GM10248 (cell line): ENCODE results near the gene SPSB3.

Experiments
- CTCF ChIA-PET: fragments of 300-600 bp; sonication (Branson Sonifier 250); formaldehyde crosslinking; extraction: SDS; loops from one replicate; lab custom pipeline; 2021; ENCODE audit warnings: antibody characterized with exemption; lab: Yijun Ruan, JAX
- POLR2A ChIA-PET: fragments of 350-650 bp; sonication (Branson Sonifier 250); formaldehyde crosslinking; extraction: SDS; loops from one replicate; lab custom pipeline; 2020; ENCODE audit warnings: antibody characterized with exemption; lab: Yijun Ruan, JAX
- DNase-seq: peaks from one replicate; pipeline ENCODE4 v3.0.0; 2012; ENCODE audit errors: extremely low spot score
- CTCF ChIP-seq: IDR thresholded peaks from 2 replicates; pipeline ENCODE4 v1.5.1; 2012; ENCODE audit warnings: mild to moderate bottlenecking, low read depth; ENCODE audit errors: extremely low read depth, missing control alignments, control extremely low read depth

Gene SPSB3

GRCh38 chr16:1775846-1776671, 6.3 kb downstream of the SPSB3 start:
- TF ChIP-seq CTCF: no peak
- POLR2A ChIA-PET: no interaction called here
- DNase-seq: no peak
- CTCF ChIA-PET: no interaction called here

GRCh38 chr16:1775006-1775845, 7.1 kb downstream of the SPSB3 start:
- POLR2A ChIA-PET: no interaction called here
- CTCF ChIA-PET: interaction anchor here (0.7 to 0.9 kb wide), 2 partner anchors 10 to 43 kb away, joined by 3 read pairs; no protein-coding TSS in a partner anchor
- DNase-seq: no peak
- TF ChIP-seq CTCF: no peak

- DNase-seq: no peak
- no peak for TF ChIP-seq CTCF
- ChIA-PET CTCF (interaction anchor here (0.7 to 1.4 kb wide), 4 partner anchors 8 to 42 kb away, joined by 3 to 17 read pairs (median 6); partner anchors contain the start of genes NUBP2 and SPSB3), POLR2A (interaction anchor here (0.9 kb wide), 1 partner anchor 190 kb away, joined by 3 read pairs; the partner anchor contains the start of gene RPS2)
These were observed 8.0 kb downstream of the SPSB3 start for GRCh38 chr16:1774448-1774780.

- POLR2A ChIA-PET: interaction anchor here (0.9 to 1.0 kb wide), 2 partner anchors 72 to 191 kb away, joined by 3 to 5 read pairs; partner anchors contain the start of gene RPS2
These were observed 8.5 kb downstream of the SPSB3 start for GRCh38 chr16:1773703-1774447.

GRCh38 chr16:1772908-1773702, 9.3 kb downstream of the SPSB3 start, which contains the start of gene MRPS34:
Gene MRPS34 (minus strand): TSS chr16:1773134. CDS start chr16:1773119, 15 bp downstream.
- POLR2A ChIA-PET: interaction anchor here (0.9 to 2.4 kb wide), 3 partner anchors 10 to 192 kb away, joined by 3 to 11 read pairs (median 5); partner anchors contain the start of genes NUBP2, RPS2 and SPSB3
- peak; percentile 84 for TF ChIP-seq CTCF
- CTCF ChIA-PET: interaction anchor here (1.0 to 2.7 kb wide), 7 partner anchors 8 to 156 kb away, joined by 3 to 17 read pairs (median 9); partner anchors contain the start of genes MAPK8IP3, NUBP2 and SPSB3

More at GRCh38 chr16:1773703-1774447, 8.5 kb downstream of the SPSB3 start:
- no peak for DNase-seq
- CTCF ChIA-PET: interaction anchor here (0.7 to 2.7 kb wide), 6 partner anchors 8 to 167 kb away, joined by 3 to 17 read pairs (median 6); partner anchors contain the start of genes MAPK8IP3, NUBP2 and SPSB3
- TF ChIP-seq CTCF: no peak

More at GRCh38 chr16:1772908-1773702, 9.3 kb downstream of the SPSB3 start, which contains the start of gene MRPS34:
- DNase-seq: peak; percentile 88
